Activated naive CD4-positive, alpha-beta T cell treated with anti-CD3 and anti-CD28 coated beads, Interleukin-2, amount 50 U/mL, for 72 hours (primary cell): ENCODE data around the gene TLR7. TPM values are rescaled to one million over a fixed set of nuclear protein-coding genes. Genes with fewer than 3 reads are reported as not detected.

ENCODE experiments used
- total RNA-seq, 2 donors: library from RNA; stranded (reverse); gene quantifications; one replicate each; pipeline ENCODE4 v1.2.3, GENCODE V29; 2022

Gene TLR7
- total RNA-seq, 2 donors from 2014 or later, result 0.04 TPM; not detected in 1

Other genes starting within 250 kb of the TLR7 start
- gene PRPS2, start 75.7 kb upstream of the TLR7 start, total RNA-seq, result 100 to 1,000 TPM; 110 to 118 TPM
- gene TLR8, start 39.5 kb downstream of the TLR7 start, total RNA-seq, result not detected
- gene TMSB4X, start 108.0 kb downstream of the TLR7 start, total RNA-seq, result over 10,000 TPM in 1 of 2 donors, 1,000 to 10,000 TPM in 1; 8,550 to 11,762 TPM
- gene FAM9C, start 177.5 kb downstream of the TLR7 start, total RNA-seq, result under 1 TPM in 1 of 2 donors, not detected in 1; 0.41 TPM